CD4-positive, alpha-beta T cell (primary cell): ENCODE data around the gene NUMA1. TPM values are rescaled to one million over a fixed set of nuclear protein-coding genes. Genes with fewer than 3 reads are reported as not detected.

ENCODE experiments used
- ATAC-seq: fragments of 200-7000 bp; cut with Tn5 transposase; one replicate; pipeline ENCODE4 v1.10.0; 2022; ENCODE audit warnings: mild to moderate bottlenecking; ENCODE audit not compliant: poor library complexity
- CTCF ChIA-PET: fragments of 350-600 bp; sonication (Branson Sonifier 250); formaldehyde crosslinking; loops from one replicate; lab custom pipeline; 2021; ENCODE audit warnings: antibody characterized with exemption, inconsistent platforms; lab: Charles Lee
- POLR2A ChIA-PET: fragments of 350-600 bp; sonication (Branson Sonifier 250); formaldehyde crosslinking; loops from one replicate; lab custom pipeline; 2021; ENCODE audit warnings: antibody characterized with exemption, inconsistent platforms; lab: Charles Lee
- DNase-seq, 14 experiments: peaks; one replicate each; pipeline ENCODE4 v3.0.0-alpha.2; 2013 to 2020; ENCODE audit warnings: mixed read lengths in 2 of 14
- H3K27ac ChIP-seq, 2 donors: one replicate each; pipeline versions ENCODE4 v1.5.1 to v1.7.0; 2013; ENCODE audit warnings: low read length in 2 of 2, low read depth in 1 of 2, mild to moderate bottlenecking in 1 of 2
- H3K27me3 ChIP-seq, 2 experiments: 1 replicate in 1 of 2; 2 replicates in 1 of 2; pipeline versions ENCODE4 v1.6.1 to v1.7.0; 2013; ENCODE audit warnings: low read length in 2 of 2, control low read depth in 1 of 2, mild to moderate bottlenecking in 1 of 2, moderate library complexity in 1 of 2; ENCODE audit not compliant: insufficient read depth in 2 of 2, control insufficient read depth in 1 of 2
- H3K36me3 ChIP-seq: one replicate; pipeline ENCODE4 v1.6.1; 2013; ENCODE audit warnings: low read length, control low read depth; ENCODE audit not compliant: insufficient read depth
- H3K4me1 ChIP-seq: one replicate; pipeline ENCODE4 v1.6.1; 2013; ENCODE audit warnings: low read length, control low read depth; ENCODE audit not compliant: insufficient read depth
- H3K4me3 ChIP-seq: one replicate; pipeline ENCODE4 v1.5.1; 2013; ENCODE audit warnings: mild to moderate bottlenecking, low read length, moderate library complexity
- H3K9me3 ChIP-seq, 2 experiments: 1 replicate in 1 of 2; 2 replicates in 1 of 2; pipeline versions ENCODE4 v1.6.1 to v1.7.0; 2013; ENCODE audit warnings: low read length in 2 of 2, mild to moderate bottlenecking in 2 of 2, control low read depth in 1 of 2, moderate library complexity in 1 of 2; ENCODE audit not compliant: control insufficient read depth in 1 of 2, insufficient read depth in 1 of 2
- H3K27ac Mint-ChIP-seq: one replicate; pipeline ENCODE4 v1.8.0; 2020; ENCODE audit warnings: mixed read lengths
- H3K27me3 Mint-ChIP-seq: one replicate; pipeline ENCODE4 v1.8.0; 2021; ENCODE audit warnings: mixed read lengths
- H3K36me3 Mint-ChIP-seq: one replicate; pipeline ENCODE4 v1.8.0; 2021; ENCODE audit warnings: low read depth, mixed read lengths
- H3K4me1 Mint-ChIP-seq: one replicate; pipeline ENCODE4 v1.8.0; 2021; ENCODE audit warnings: low read depth, mixed read lengths
- H3K4me3 Mint-ChIP-seq: one replicate; pipeline ENCODE4 v1.8.0; 2020; ENCODE audit warnings: mild to moderate bottlenecking, mixed read lengths
- H3K9me3 Mint-ChIP-seq: one replicate; pipeline ENCODE4 v1.8.0; 2020; ENCODE audit warnings: mixed read lengths
- CTCF ChIP-seq: fragments of 200-600 bp; IDR thresholded peaks from one replicate; pipeline ENCODE4 v1.8.0; 2022; ENCODE audit warnings: antibody characterized with exemption, mild to moderate bottlenecking
- intact Hi-C, 2 experiments: fragments of 100-400 bp; cut with DNase I in 1 of 2; cut with micrococcal nuclease in 1 of 2; formaldehyde crosslinking; loops; one replicate each; pipeline versions ENCODE4 v1.15.1 to v1.9.0; 2023 to 2025; cut with DNase I, micrococcal nuclease
- total RNA-seq, 174 experiments: library from RNA in 2 of 174; stranded (reverse) in 2 of 174; gene quantifications; one replicate each; pipeline ENCODE4 v1.2.3 and lab custom pipeline; 2021 to 2026

NUMA1 gene
- total RNA-seq, 2 experiments from 2014 or later = 191 to 197 TPM

- H3K4me1 ChIP-seq = no peaks in the 10 kb centered on the region
- intact Hi-C loops = no loop called here
- DNase-seq (no peak), ATAC-seq (no peak)
- no peak overlapping the region for H3K4me3 Mint-ChIP-seq
- ChIA-PET CTCF (interaction anchor here (1.5 kb wide), 1 partner anchor 32 kb away, joined by 5 read pairs; no protein-coding TSS in a partner anchor), POLR2A (no interaction called here)
- no peak for TF ChIP-seq CTCF
- H3K9me3 ChIP-seq = no peaks in the 10 kb centered on the region
- H3K27ac Mint-ChIP-seq = no peak overlapping the region
- H3K27me3 Mint-ChIP-seq = no peaks in the 10 kb centered on the region
- no peaks in the 10 kb centered on the region for H3K27me3 ChIP-seq
- no peak overlapping the region for H3K4me3 ChIP-seq
- no peak overlapping the region for H3K27ac ChIP-seq
- H3K36me3 Mint-ChIP-seq = peaks cover 4% of the 10 kb centered on the region
- H3K9me3 Mint-ChIP-seq = no peaks in the 10 kb centered on the region
- H3K36me3 ChIP-seq = peaks cover 4% of the 10 kb centered on the region
- H3K4me1 Mint-ChIP-seq = no peaks in the 10 kb centered on the region
These were observed 21.8 kb downstream of the NUMA1 start for GRCh38 chr11:72058416-72059034.

DNA sequence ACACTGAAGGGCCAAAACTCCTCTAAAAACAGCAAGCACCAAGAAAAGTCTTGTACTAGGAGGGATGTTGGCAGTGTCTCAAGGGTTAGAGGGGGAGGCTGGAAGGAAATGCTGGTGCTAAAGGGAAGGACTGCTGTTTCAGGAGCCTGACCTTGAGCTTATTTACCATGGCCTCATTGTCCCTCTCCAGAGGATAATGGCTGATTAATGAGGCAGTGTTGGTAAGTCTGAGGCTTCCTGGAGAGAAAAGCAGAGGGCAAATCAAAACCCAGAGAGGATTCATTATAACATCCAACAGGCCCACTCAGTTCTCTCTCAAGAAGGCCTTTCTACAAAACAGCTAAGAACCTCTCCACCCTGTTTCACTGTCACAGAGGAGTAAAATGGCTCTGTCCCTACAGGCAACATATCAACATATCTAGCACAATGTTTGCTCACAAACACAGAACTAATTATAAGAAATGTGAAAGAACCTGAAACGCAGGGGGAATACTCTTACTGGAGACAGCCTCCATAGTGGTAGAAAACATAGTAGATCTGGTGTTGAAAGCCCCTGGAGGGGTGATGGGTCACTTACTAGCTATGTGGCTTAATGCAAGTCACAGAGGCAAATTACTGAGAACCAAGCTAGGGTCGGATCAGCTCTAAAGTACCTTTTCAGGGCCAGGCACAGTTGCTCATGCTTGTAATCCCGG lies 31.4 kb downstream of the NUMA1 start:
- ATAC-seq = no peak
- ChIA-PET POLR2A (interaction anchor here (1.0 to 1.9 kb wide), 3 partner anchors 9 to 31 kb away, joined by 3 to 13 read pairs (median 4); no protein-coding TSS in a partner anchor), CTCF (no interaction called here)
- Mint-ChIP-seq H3K27ac (no peak overlapping the region), H3K27me3 (no peaks in the 10 kb centered on the region), H3K36me3 (no peaks in the 10 kb centered on the region), H3K9me3 (no peaks in the 10 kb centered on the region), H3K4me3 (no peak overlapping the region), H3K4me1 (peaks cover 7% of the 10 kb centered on the region)
- Histone ChIP-seq H3K4me1 (no peaks in the 10 kb centered on the region), H3K36me3 (no peaks in the 10 kb centered on the region), H3K4me3 (no peak overlapping the region), H3K27me3 (no peaks in the 10 kb centered on the region), H3K27ac (no peak overlapping the region), H3K9me3 (no peaks in the 10 kb centered on the region)
- DNase-seq = no peak
- no peak for TF ChIP-seq CTCF
- intact Hi-C loops = no loop called here

GRCh38 chr11:72045849-72046248 lies 34.5 kb downstream of the NUMA1 start:
- H3K36me3 ChIP-seq = no peaks in the 10 kb centered on the region
- POLR2A ChIA-PET = no interaction called here

More at GRCh38 chr11:72045849-72046248, 34.5 kb downstream of the NUMA1 start:
- Mint-ChIP-seq H3K27ac (no peak overlapping the region), H3K27me3 (no peaks in the 10 kb centered on the region), H3K4me3 (no peak overlapping the region), H3K36me3 (no peaks in the 10 kb centered on the region), H3K9me3 (no peaks in the 10 kb centered on the region), H3K4me1 (peaks cover 32% of the 10 kb centered on the region)
- H3K4me1 ChIP-seq = peaks cover 26% of the 10 kb centered on the region
- no peak for TF ChIP-seq CTCF
- H3K27me3 ChIP-seq = no peaks in the 10 kb centered on the region
- H3K4me3 ChIP-seq = no peak overlapping the region
- no peaks in the 10 kb centered on the region for H3K9me3 ChIP-seq
- no peak for ATAC-seq
- intact Hi-C loops = no loop called here
- no peak overlapping the region for H3K27ac ChIP-seq
- DNase-seq = no peak
- CTCF ChIA-PET = interaction anchor here (1.6 kb wide), 1 partner anchor 10 kb away, joined by 3 read pairs; no protein-coding TSS in a partner anchor
